CD4-positive, alpha-beta T cell treated with Interferon alpha-2 for 1 hour (primary cell): ENCODE data around the gene LCP2.
A peak's percentile ranks its signal among the peaks of the same experiment; 100 is the strongest.

Experiments
- DNase-seq, 2 donors: peaks; one replicate each; pipeline ENCODE4 v3.0.0-alpha.2; 2020 to 2022

Gene LCP2

DNA sequence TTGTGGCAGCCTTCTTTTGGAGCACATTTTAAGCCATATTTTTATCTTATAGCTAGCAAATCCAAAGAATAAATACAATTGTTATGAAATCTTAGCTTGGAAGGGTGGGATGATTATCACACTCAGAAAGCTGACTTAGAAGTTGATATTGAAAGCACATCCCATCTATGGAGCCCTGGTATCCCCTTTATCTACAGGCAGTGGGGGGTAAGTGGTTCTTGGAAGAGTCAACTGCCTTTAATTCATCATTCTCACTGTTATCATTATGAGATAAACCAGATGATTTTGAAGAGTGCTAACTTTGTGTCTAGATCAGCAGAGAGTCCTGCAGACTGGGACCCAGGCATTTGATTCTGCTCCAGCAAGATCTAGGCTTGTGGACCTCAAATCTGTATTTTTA lies 3.0 kb downstream of the LCP2 start:
- DNase-seq: no peak

DNA sequence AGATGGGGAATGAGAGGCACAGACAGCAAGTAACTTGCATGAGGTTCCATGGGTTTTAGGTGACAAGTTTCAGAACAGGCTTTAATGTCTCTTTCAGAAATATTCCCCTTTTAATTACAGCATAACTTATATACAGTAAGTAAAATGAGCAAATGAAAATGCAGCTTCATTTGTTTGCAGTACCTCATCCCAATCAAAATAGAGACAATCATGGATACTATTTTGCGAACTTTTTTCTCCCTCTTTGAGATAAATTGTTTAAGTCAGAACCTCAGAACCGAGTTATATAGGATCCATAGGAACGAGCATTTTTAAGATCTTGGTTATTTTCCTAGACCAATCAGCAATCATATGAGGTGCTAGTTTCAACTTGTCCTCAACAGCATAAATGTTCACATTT lies 3.5 kb downstream of the LCP2 start:
- no peak for DNase-seq

- DNase-seq: peak; percentile 80 to 84
Measured at GRCh38 chr5:170293273-170293672, 4.3 kb downstream of the LCP2 start.

DNA sequence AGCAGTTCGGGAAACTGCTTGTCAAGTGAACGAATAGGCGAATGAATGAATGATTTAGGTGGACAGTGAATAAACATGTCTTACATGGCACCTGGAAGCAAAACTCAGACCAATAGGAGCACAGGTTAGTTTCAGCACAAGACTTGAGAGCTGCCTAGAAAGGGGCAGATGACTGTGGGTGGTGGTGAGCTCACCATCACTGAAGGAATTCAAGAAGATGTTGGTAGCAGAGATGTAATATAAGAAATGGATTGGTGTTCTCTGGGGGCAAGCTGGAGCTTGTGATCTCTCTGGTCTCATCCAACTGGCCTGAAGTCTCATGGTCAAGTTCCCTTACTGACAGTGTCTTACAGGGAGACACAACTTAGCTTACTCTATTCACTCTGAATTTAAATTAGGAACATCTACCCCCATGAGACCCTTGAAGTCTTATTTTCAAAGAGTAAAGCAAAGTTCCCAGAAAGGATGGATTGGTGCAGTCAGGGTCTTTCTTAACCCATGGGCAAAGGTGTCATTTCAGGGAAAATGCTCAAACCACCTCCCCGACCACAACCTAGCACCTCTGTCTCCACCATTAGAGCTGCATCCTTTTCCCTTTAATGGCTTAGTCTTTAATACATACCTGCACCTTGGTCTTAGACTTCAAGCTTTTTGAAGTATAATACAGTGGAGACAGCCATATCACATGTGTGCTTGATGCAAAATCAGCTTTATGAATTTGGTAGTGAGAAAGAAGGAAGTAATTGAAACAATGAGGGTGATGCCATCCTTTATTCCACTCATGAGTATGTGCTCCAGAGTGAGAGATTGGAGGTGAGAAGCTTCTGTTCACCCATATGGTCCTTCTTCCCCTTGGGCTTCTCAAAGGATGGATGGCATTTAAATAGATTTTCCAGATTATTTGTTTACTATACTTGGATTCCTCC lies 5.1 kb downstream of the LCP2 start:
- peak in 1 of 2 donors; percentile 60 for DNase-seq

GRCh38 chr5:170290498-170290897 lies 7.1 kb downstream of the LCP2 start:
- no peak for DNase-seq

DNA sequence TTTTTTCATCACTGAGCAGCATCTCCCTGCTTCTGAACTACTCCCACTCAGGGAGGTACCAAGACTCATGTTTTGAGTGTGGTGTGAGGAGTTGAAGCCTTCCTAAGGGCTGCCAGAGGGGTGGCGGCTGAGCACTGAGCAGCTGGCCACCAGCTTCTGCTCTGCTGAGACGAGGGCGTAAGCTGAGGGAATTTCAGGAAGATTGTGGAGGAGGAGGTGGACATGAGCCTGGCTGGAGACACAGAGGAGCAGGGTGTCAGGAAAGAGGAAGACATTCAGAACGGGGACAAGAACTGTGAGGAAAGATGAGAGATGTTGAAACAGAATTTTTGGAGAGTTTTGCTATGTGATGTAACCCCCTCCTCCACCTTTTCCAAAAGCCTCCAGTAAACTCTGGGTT lies 7.8 kb downstream of the LCP2 start:
- DNase-seq: no peak

GRCh38 chr5:170289121-170289520 lies 8.5 kb downstream of the LCP2 start:
- DNase-seq: peak in 1 of 2 donors; percentile 17

DNA sequence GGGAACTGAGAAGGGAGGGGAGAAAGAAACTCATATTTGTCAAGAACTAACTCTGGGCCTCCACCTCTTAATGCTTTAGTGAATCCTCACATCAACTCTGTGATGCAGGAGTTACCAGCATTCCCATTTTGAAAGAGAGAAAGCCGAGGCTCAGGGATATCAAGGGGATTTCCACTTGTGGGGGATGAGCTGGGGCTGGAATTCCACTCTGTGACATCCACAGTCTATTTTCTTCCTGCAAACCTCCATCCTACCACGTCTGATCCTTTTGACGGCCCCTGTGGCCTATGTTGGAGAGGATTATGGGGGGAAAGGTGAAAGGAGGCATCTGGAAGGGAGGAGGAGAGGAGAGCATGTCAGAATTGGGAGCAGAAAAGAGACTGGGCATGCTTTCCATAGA lies 9.0 kb downstream of the LCP2 start:
- no peak for DNase-seq

- DNase-seq: no peak
Measured at GRCh38 chr5:170288151-170288550, 9.4 kb downstream of the LCP2 start.

- no peak for DNase-seq
Measured at GRCh38 chr5:170287532-170287931, 10.0 kb downstream of the LCP2 start.

DNA sequence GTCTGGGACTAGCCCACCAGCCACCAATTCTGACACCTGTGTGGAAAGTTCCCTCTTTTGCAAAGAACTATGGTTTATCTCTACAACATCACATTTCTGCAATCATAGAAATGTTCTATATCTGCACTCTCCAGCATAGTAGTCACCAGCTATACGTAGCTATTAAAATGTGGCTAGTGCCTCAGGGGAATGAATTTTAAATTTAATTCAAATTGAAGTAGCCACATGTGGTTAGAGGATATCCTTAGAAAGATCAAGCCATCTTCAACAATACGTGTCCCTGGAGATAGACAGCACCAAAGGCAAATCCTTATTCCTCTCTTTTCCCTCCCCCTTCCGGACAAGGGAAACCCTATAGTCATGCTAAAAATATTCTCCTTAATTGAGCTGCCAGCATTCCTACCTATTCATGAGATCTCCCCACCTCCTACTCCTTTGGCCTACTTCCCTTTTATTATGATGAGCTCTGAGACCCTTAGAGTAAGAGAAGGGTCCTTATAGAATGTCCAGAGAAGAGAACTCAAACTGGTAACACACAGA lies 11.1 kb downstream of the LCP2 start:
- no peak for DNase-seq

DNA sequence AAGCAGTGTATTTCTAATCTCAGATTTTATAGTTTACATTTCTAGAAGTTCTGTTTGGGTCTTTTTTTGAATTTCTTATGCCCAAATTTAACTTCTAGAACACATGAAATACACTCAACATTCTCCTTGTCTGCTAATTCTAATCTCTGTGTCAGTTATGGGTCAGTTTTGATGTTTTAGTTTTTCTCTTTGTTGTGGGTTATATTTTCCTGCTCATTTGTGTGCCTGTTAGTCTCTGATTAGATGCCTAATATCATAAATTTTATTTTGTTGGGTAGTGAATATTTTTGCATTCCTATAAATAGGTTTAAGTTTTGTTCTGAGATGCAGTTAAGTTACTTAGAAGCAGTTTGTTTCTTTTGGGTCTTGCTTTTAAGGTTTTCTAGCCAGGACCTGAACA lies 12.4 kb downstream of the LCP2 start:
- DNase-seq: no peak

DNA sequence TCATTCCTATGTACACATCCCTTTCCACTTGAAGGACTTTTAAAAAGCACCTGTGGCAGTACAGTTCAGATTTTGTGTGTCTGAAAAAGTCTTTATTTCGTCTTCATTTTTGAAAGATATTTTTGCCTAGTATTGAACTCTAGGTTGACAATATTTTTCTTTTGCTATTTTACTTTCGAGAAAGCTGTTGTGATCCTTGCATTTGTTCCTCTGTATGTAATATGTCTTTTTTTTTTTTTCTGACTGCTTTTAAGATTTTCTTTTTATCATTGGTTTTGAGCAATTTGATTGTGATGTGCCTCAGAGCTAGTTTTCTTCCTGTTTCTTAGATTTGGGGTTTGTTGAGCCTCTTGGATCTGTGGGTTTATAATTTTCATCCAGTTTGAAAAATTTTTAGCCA lies 13.3 kb downstream of the LCP2 start:
- DNase-seq: no peak

GRCh38 chr5:170283296-170283695 lies 14.3 kb downstream of the LCP2 start:
- DNase-seq: no peak

GRCh38 chr5:170280011-170280493 lies 17.5 kb downstream of the LCP2 start:
- DNase-seq: no peak

- DNase-seq: no peak
Measured at GRCh38 chr5:170279459-170279817, 18.1 kb downstream of the LCP2 start.

- peak; percentile 84 to 90 for DNase-seq
Measured at GRCh38 chr5:170278611-170279458, 18.7 kb downstream of the LCP2 start.

DNA sequence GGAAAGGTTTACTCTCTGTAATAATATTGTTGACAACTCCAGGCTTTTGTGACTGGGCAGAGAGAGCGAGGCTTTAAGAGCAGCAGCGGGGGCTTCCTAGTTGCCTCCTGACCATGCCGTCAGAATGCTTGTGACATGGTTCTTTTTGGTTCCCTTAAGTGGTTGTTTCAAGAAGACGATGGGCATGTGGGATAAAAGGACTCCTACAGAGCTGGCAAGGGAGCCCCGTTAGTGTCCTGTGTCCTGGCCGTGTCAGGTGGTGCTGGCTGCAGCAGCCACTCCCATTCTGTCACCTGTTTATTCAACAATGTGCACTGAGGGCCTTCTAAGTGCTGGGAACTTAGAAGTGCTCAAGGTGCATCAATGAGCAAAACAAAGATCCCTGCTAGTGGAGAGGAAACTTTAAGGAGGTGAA lies 19.7 kb downstream of the LCP2 start:
- DNase-seq: no peak

DNA sequence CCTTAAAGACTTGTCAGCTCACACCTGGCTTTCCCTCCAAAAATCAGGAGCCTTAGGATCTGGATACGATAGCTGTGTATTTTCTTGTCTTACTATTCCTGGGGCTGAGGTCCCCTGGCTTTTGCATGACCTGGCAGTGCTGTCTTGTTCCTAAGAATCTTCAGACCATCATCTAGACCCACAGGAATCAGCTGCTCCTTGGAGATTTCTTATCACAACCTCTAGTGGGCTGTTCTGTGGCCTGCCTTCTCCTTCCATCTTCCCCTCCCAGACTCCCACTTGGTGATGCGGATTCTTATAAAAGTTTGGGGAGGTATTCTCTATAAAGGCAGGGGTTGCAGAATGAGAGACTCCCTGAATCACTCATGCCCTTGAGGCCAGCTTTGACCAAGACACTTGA lies 21.4 kb downstream of the LCP2 start:
- DNase-seq: no peak

DNA sequence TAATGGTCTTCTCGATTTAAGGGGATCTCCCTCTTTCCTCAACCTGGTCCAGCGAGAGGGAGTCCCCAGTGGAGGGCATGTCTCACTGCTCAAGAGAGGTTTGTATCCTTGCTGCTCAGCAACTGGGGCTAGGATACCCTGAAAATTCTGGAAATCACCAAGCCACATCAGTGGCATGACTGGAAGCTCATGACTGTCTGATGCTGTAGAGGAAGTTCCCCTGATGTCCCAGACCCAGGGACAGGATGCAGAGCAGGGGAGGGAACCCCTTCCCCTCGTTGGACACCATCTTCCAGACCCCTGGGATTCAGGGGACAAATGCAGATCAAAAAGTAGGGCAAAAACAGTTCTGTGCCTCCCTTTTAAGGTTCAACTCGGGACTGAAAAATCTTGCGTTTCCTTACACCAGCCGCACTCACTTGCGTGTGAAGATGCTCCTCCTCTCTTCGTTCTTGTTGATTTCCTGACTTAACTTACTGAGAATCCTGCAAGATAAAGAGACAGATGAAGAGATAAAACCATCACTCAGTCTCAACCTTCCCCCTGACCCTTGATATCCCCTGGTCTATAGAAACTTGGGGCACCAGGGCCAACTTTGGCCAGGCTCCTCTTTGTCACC lies 22.1 kb downstream of the LCP2 start:
- peak; percentile 49 to 78 for DNase-seq

DNA sequence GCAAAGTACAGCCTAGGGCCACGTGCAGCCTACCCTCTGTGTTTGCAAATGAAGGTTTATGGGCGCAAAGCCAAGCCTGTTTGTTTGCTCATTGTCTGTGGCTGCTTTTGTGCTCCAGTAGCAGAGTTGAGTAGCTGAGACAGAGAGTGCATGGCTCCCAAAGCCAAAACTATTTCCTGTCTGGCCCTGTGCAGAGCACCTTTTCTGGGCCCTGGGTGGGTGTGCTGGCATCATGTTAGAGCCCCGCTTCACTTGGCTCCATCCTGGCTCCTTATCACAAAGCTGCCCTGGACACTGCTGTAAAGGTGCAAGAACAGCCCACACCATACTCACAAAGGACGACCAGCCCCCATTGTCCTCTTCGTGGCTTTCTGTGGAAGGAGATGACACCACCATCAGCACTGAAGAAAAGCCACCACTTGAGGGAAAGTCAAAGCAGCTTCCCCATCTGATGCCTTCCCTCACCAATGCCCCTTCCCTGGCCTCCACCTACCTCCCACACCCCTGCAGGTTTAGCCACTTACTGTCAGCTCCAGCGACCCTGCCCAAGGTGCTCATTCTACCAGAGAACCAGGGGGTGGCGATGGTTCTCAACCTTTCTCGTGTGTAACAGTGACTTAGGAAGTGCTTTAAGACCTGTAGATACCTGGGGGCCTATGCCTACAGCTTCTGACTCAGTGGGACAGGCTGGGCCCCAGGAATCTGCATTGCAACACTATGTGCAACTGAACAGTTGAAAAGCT lies 23.4 kb downstream of the LCP2 start:
- DNase-seq: peak; percentile 68 to 71
